ENCODE measurements around the gene MTIF3.

GRCh38 chr13:27415116-27415515, 35.2 kb downstream of the MTIF3 start:
- TF ChIP-seq CTCF (IDR thresholded peaks at IDR 0.05) (no peak), EZH2 (IDR thresholded peaks at IDR 0.05; ENCODE audit: borderline replicate concordance, insufficient read depth, low read depth, low read length, poor library complexity, severe bottlenecking) (no peak)
